ENCODE results near the gene OSBPL10. TPM values are rescaled to one million over a fixed set of nuclear protein-coding genes. Genes with fewer than 3 reads are reported as not detected.

OSBPL10 gene
- total and polyA plus RNA-seq, 2 donors (not counting 1 experiment from before 2014, with no cell fraction given) = 88.5 to 310 TPM

GRCh38 chr3:31625358-31625757, 355.7 kb downstream of the OSBPL10 start:
- H3K27me3 ChIP-seq (replicated peaks in 1 of 4; ENCODE audit: control extremely low read depth in 1 of 4, control insufficient read depth in 3 of 4, insufficient read depth in 4 of 4, low read length in 3 of 4) = no peaks in the 10 kb centered on the region
- no peak overlapping the region for H2AFZ ChIP-seq (ENCODE audit: insufficient read depth, low read depth, low read length, poor library complexity, severe bottlenecking)
- H3K36me3 ChIP-seq (replicated peaks in 1 of 2; ENCODE audit: control extremely low read depth in 1 of 2, control insufficient read depth in 1 of 2, extremely low read depth in 1 of 2, insufficient read depth in 2 of 2, low read length in 1 of 2) = peaks cover 14 to 39% of the 10 kb centered on the region in 2 experiments
- no peak for DNase-seq
- H4K20me1 ChIP-seq (ENCODE audit: control insufficient read depth, insufficient read depth, low read length, poor library complexity, severe bottlenecking) = no peaks in the 10 kb centered on the region
- no peak overlapping the region for H3K27ac ChIP-seq (ENCODE audit: low read length in 2 of 2)
- ATAC-seq (ENCODE audit: low read depth) = no peak
- intact Hi-C loops (cut with micrococcal nuclease) = no loop called here
- no peak overlapping the region for H3K9ac ChIP-seq (ENCODE audit: low read length)
- POLR2A ChIA-PET = interaction anchor here (0.6 kb wide), 1 partner anchor 273 kb away, joined by 6 read pairs; no protein-coding TSS in a partner anchor
- WGBS (ENCODE audit: insufficient coverage) = no CpG with 5 or more reads among the region's 2 CpGs
- H3K4me2 ChIP-seq (replicated peaks; ENCODE audit: low read depth, low read length, poor library complexity, severe bottlenecking) = no peak overlapping the region
- no peaks in the 10 kb centered on the region for H3K9me3 Mint-ChIP-seq (ENCODE audit: insufficient read depth)
- no peaks in the 10 kb centered on the region for H3K79me2 ChIP-seq (ENCODE audit: control insufficient read depth, insufficient read depth, low read length)
- no peak overlapping the region for H3K4me3 Mint-ChIP-seq
- H3K27me3 Mint-ChIP-seq = no peaks in the 10 kb centered on the region
- peaks cover 21 to 25% of the 10 kb centered on the region in 2 donors for H3K4me1 ChIP-seq (ENCODE audit: control insufficient read depth in 2 of 2, insufficient read depth in 2 of 2, low read length in 2 of 2)
- no peak for TF ChIP-seq EZH2 (IDR thresholded peaks at IDR 0.05; ENCODE audit: borderline replicate concordance, insufficient read depth, low read depth, low read length, poor library complexity, severe bottlenecking)
- TF ChIP-seq, protein P1, sequence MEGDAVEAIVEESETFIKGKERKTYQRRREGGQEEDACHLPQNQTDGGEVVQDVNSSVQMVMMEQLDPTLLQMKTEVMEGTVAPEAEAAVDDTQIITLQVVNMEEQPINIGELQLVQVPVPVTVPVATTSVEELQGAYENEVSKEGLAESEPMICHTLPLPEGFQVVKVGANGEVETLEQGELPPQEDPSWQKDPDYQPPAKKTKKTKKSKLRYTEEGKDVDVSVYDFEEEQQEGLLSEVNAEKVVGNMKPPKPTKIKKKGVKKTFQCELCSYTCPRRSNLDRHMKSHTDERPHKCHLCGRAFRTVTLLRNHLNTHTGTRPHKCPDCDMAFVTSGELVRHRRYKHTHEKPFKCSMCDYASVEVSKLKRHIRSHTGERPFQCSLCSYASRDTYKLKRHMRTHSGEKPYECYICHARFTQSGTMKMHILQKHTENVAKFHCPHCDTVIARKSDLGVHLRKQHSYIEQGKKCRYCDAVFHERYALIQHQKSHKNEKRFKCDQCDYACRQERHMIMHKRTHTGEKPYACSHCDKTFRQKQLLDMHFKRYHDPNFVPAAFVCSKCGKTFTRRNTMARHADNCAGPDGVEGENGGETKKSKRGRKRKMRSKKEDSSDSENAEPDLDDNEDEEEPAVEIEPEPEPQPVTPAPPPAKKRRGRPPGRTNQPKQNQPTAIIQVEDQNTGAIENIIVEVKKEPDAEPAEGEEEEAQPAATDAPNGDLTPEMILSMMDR (IDR thresholded peaks at IDR 0.05) = no peak
- H3K9me3 ChIP-seq (ENCODE audit: control extremely low read depth in 1 of 3, control insufficient read depth in 2 of 3, insufficient read depth in 1 of 3, low read length in 2 of 3) = no peaks in the 10 kb centered on the region
- H3K27ac Mint-ChIP-seq = no peak overlapping the region
- H3K4me3 ChIP-seq (ENCODE audit: control extremely low read depth in 1 of 5, extremely low read depth in 1 of 5, insufficient read depth in 1 of 5, low read depth in 2 of 5, low read length in 4 of 5) = no peak overlapping the region
- CTCF ChIA-PET = interaction anchor here (0.5 to 1.1 kb wide), 2 partner anchors 11 to 521 kb away, joined by 3 to 4 read pairs; no protein-coding TSS in a partner anchor
- peaks cover 48% of the 10 kb centered on the region for H3K4me1 Mint-ChIP-seq

DNA sequence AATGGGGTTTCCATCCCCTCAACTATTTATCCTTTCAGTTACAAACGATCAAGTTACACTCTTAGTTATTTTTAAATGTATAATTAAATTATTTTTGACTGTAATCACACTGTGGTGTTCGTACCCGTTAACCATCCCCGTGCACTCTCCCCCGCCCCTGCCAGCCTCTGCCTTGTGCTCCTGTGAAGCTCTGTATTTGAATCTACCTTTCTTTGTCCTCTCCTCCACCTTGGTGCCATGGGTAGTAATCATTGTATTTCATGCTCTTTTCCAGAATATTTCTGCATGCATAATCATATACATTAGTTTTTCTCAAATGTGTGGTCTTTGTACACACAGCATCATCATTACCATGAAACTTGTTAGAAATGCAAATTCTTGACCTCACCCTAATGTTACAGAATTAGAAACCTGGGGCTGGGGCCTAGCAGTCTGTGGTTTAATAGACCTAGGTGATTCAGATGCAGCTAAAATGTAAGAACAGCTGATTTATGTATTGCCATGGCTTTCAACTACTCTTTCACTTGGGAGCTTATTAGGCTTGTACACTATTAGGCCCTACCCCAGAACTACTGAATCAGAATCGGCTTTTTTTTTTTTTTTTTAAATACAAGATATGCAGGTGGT, 356.9 kb downstream of the OSBPL10 start:
- peaks cover 43% of the 10 kb centered on the region for H3K4me1 Mint-ChIP-seq
- DNase-seq = no peak
- no peak overlapping the region for H3K27ac Mint-ChIP-seq
- H3K9me3 ChIP-seq (ENCODE audit: control extremely low read depth in 1 of 3, control insufficient read depth in 2 of 3, insufficient read depth in 1 of 3, low read length in 2 of 3) = no peaks in the 10 kb centered on the region
- no peak for TF ChIP-seq EZH2 (IDR thresholded peaks at IDR 0.05; ENCODE audit: borderline replicate concordance, insufficient read depth, low read depth, low read length, poor library complexity, severe bottlenecking)
- TF ChIP-seq, protein P1 (IDR thresholded peaks at IDR 0.05) = no peak
- intact Hi-C loops (cut with micrococcal nuclease) = no loop called here
- peaks cover 18 to 23% of the 10 kb centered on the region in 2 donors for H3K4me1 ChIP-seq (ENCODE audit: control insufficient read depth in 2 of 2, insufficient read depth in 2 of 2, low read length in 2 of 2)
- no peak overlapping the region for H3K9ac ChIP-seq (ENCODE audit: low read length)
- H3K4me3 Mint-ChIP-seq = no peak overlapping the region
- H3K4me3 ChIP-seq (ENCODE audit: control extremely low read depth in 1 of 5, extremely low read depth in 1 of 5, insufficient read depth in 1 of 5, low read depth in 2 of 5, low read length in 4 of 5) = no peak overlapping the region
- ChIA-PET CTCF (interaction anchor here (1.4 kb wide), 1 partner anchor 96 kb away, joined by 3 read pairs; no protein-coding TSS in a partner anchor), POLR2A (no interaction called here)
- no peak for ATAC-seq (ENCODE audit: low read depth)
- no peaks in the 10 kb centered on the region for H3K9me3 Mint-ChIP-seq (ENCODE audit: insufficient read depth)
- no peaks in the 10 kb centered on the region for H3K27me3 ChIP-seq (replicated peaks in 1 of 4; ENCODE audit: control extremely low read depth in 1 of 4, control insufficient read depth in 3 of 4, insufficient read depth in 4 of 4, low read length in 3 of 4)
- no peak overlapping the region for H3K4me2 ChIP-seq (replicated peaks; ENCODE audit: low read depth, low read length, poor library complexity, severe bottlenecking)
- no CpG with 5 or more reads among the region's 6 CpGs for WGBS (ENCODE audit: insufficient coverage)
- H3K36me3 ChIP-seq (replicated peaks in 1 of 2; ENCODE audit: control extremely low read depth in 1 of 2, control insufficient read depth in 1 of 2, extremely low read depth in 1 of 2, insufficient read depth in 2 of 2, low read length in 1 of 2) = peaks cover 17 to 36% of the 10 kb centered on the region in 2 experiments
- no peaks in the 10 kb centered on the region for H3K27me3 Mint-ChIP-seq
- no peaks in the 10 kb centered on the region for H4K20me1 ChIP-seq (ENCODE audit: control insufficient read depth, insufficient read depth, low read length, poor library complexity, severe bottlenecking)
- H2AFZ ChIP-seq (ENCODE audit: insufficient read depth, low read depth, low read length, poor library complexity, severe bottlenecking) = no peak overlapping the region
- no peak overlapping the region for H3K27ac ChIP-seq (ENCODE audit: low read length in 2 of 2)
- no peaks in the 10 kb centered on the region for H3K79me2 ChIP-seq (ENCODE audit: control insufficient read depth, insufficient read depth, low read length)

Measured in B cell (primary cell).